Neutrophil (primary cell): ENCODE data around the gene TNNT1.

ENCODE experiments used
- H3K27ac ChIP-seq: fragments of 200-600 bp; sonication (generic); 2 replicates; pipeline ENCODE4 v1.5.1; 2016; ENCODE audit warnings: mild to moderate bottlenecking, moderate library complexity
- H3K27me3 ChIP-seq: fragments of 200-600 bp; sonication (generic); 2 replicates; pipeline ENCODE4 v1.6.0; 2016; ENCODE audit warnings: mild to moderate bottlenecking
- H3K36me3 ChIP-seq: fragments of 200-600 bp; sonication (generic); 2 replicates; pipeline ENCODE4 v1.5.1; 2017
- H3K4me1 ChIP-seq, 2 experiments: fragments of 200-600 bp in 1 of 2; sonication (generic) in 1 of 2; 1 replicate in 1 of 2; 2 replicates in 1 of 2; pipeline versions ENCODE4 v1.5.1 to v1.6.1; 2013 to 2016; ENCODE audit warnings: low read depth in 1 of 2, low read length in 1 of 2, mild to moderate bottlenecking in 1 of 2, moderate library complexity in 1 of 2; ENCODE audit not compliant: control insufficient read depth in 1 of 2, insufficient read depth in 1 of 2
- H3K4me3 ChIP-seq, 2 experiments: fragments of 200-600 bp in 1 of 2; sonication (generic) in 1 of 2; 1 replicate in 1 of 2; 2 replicates in 1 of 2; pipeline ENCODE4 v1.5.1; 2013 to 2016; ENCODE audit warnings: low read depth in 1 of 2, low read length in 1 of 2, mild to moderate bottlenecking in 1 of 2, moderate library complexity in 1 of 2
- H3K9me3 ChIP-seq: fragments of 200-600 bp; sonication (generic); 2 replicates; pipeline ENCODE4 v1.5.1; 2016
- CTCF ChIP-seq: fragments of 200-600 bp; sonication (generic); IDR thresholded peaks from 2 replicates; pipeline ENCODE4 v1.5.1; 2016; ENCODE audit warnings: antibody characterized with exemption

Gene TNNT1

GRCh38 chr19:55149078-55150003 lies at the start of gene TNNT1:
Gene TNNT1 (minus strand): TSS chr19:55149206. CDS start chr19:55147157, 2,049 bp downstream.
- no peak within 1 kb of the TSS for H3K27ac ChIP-seq
- no peaks in the 10 kb centered on the region for H3K9me3 ChIP-seq
- no peak within 1 kb of the TSS for H3K4me3 ChIP-seq
- H3K4me1 ChIP-seq: peaks cover 7 to 14% of the 10 kb centered on the region in 2 experiments
- H3K36me3 ChIP-seq: no peaks in the 10 kb centered on the region
- peaks cover 75% of the 10 kb centered on the region for H3K27me3 ChIP-seq
- no peak for TF ChIP-seq CTCF

- no peak overlapping the region for H3K4me3 ChIP-seq
- H3K27ac ChIP-seq: no peak overlapping the region
- H3K9me3 ChIP-seq: no peaks in the 10 kb centered on the region
- H3K36me3 ChIP-seq: no peaks in the 10 kb centered on the region
- no peak for TF ChIP-seq CTCF
- no peaks in the 10 kb centered on the region for H3K4me1 ChIP-seq
- H3K27me3 ChIP-seq: peaks cover 33% of the 10 kb centered on the region
These were observed 49.6 kb upstream of the TNNT1 start for GRCh38 chr19:55198651-55199050.

- Histone ChIP-seq H3K27me3 (peaks cover 40% of the 10 kb centered on the region), H3K4me1 (no peaks in the 10 kb centered on the region), H3K9me3 (no peaks in the 10 kb centered on the region), H3K27ac (no peak overlapping the region), H3K4me3 (no peak overlapping the region), H3K36me3 (no peaks in the 10 kb centered on the region)
- no peak for TF ChIP-seq CTCF
These were observed 48.5 kb upstream of the TNNT1 start for GRCh38 chr19:55197528-55197927.

- no peaks in the 10 kb centered on the region for H3K9me3 ChIP-seq
- no peaks in the 10 kb centered on the region for H3K36me3 ChIP-seq
- H3K4me3 ChIP-seq: no peak overlapping the region
- peaks cover 37% of the 10 kb centered on the region for H3K27me3 ChIP-seq
- no peaks in the 10 kb centered on the region for H3K4me1 ChIP-seq
- no peak for TF ChIP-seq CTCF
- no peak overlapping the region for H3K27ac ChIP-seq
These were observed 47.8 kb upstream of the TNNT1 start for GRCh38 chr19:55196803-55197202.

- Histone ChIP-seq H3K27me3 (peaks cover 37% of the 10 kb centered on the region), H3K4me3 (no peak overlapping the region)
These were observed 44.5 kb upstream of the TNNT1 start for GRCh38 chr19:55193481-55193880.

More at GRCh38 chr19:55193481-55193880, 44.5 kb upstream of the TNNT1 start:
- TF ChIP-seq CTCF: no peak
- Histone ChIP-seq H3K27ac (no peak overlapping the region), H3K4me1 (no peaks in the 10 kb centered on the region), H3K36me3 (no peaks in the 10 kb centered on the region), H3K9me3 (no peaks in the 10 kb centered on the region)
